IMR-90 (cell line): Measurements from ENCODE around the gene ARFIP1. TPM values are rescaled to one million over a fixed set of nuclear protein-coding genes. Genes with fewer than 3 reads are reported as not detected.

Source experiments
- ATAC-seq: fragments of 200-7000 bp; cut with Tn5 transposase; 2 replicates; pipeline ENCODE4 v1.9.1; 2020; ENCODE audit warnings: low read depth, mild to moderate bottlenecking, moderate library complexity
- BruUV-seq: library from RNA; stranded (reverse); fragments of 400-500 nt; replicated peaks from 2 replicates; lab custom pipeline; 2021; lab: Mats Ljungman, UMichigan
- CTCF ChIA-PET: fragments of 300-600 bp; formaldehyde crosslinking; extraction: SDS; loops from one replicate; lab custom pipeline; 2021; ENCODE audit warnings: antibody characterized with exemption; lab: Yijun Ruan, JAX
- POLR2A ChIA-PET: fragments of 300-600 bp; sonication (Branson Sonifier 250); formaldehyde crosslinking; loops from one replicate; lab custom pipeline; 2022; ENCODE audit warnings: antibody characterized with exemption; ENCODE audit not compliant: unreplicated experiment; lab: Charles Lee
- DNase-seq: peaks from one replicate; pipeline ENCODE4 v3.0.0; 2013
- H2AFZ ChIP-seq: replicated peaks from 2 replicates; pipeline ENCODE3; 2013; ENCODE audit warnings: low read length, mild to moderate bottlenecking; ENCODE audit not compliant: poor library complexity
- H2AK5ac ChIP-seq: 2 replicates; pipeline ENCODE4 v1.6.1; 2013; ENCODE audit warnings: low read depth, low read length, inconsistent platforms
- H2AK9ac ChIP-seq: replicated peaks from 2 replicates; pipeline ENCODE3; 2013; ENCODE audit warnings: mild to moderate bottlenecking, low read depth, low read length, moderate library complexity; ENCODE audit not compliant: poor library complexity
- H2BK120ac ChIP-seq: 2 replicates; pipeline ENCODE4 v1.6.1; 2013; ENCODE audit warnings: low read depth, low read length, inconsistent platforms
- H2BK15ac ChIP-seq: 3 replicates; pipeline ENCODE4 v1.6.1; 2013; ENCODE audit warnings: low read depth, low read length, inconsistent platforms
- H2BK20ac ChIP-seq: 2 replicates; pipeline ENCODE4 v1.6.1; 2013; ENCODE audit warnings: low read depth, mild to moderate bottlenecking, inconsistent platforms, low read length, moderate library complexity
- H2BK5ac ChIP-seq: 2 replicates; pipeline ENCODE4 v1.6.1; 2013; ENCODE audit warnings: mild to moderate bottlenecking, low read depth, low read length, inconsistent platforms; ENCODE audit not compliant: poor library complexity, severe bottlenecking
- H3K14ac ChIP-seq: replicated peaks from 2 replicates; pipeline ENCODE4 v1.6.1; 2013; ENCODE audit warnings: low read depth, low read length, inconsistent platforms
- H3K18ac ChIP-seq: 2 replicates; pipeline ENCODE4 v1.6.1; 2013; ENCODE audit warnings: low read depth, low read length, control low read depth
- H3K23ac ChIP-seq: 2 replicates; pipeline ENCODE4 v1.6.1; 2013; ENCODE audit warnings: low read depth, low read length, inconsistent platforms
- H3K27ac ChIP-seq: 2 replicates; pipeline ENCODE4 v1.5.1; 2013; ENCODE audit warnings: mild to moderate bottlenecking, control low read depth, low read length; ENCODE audit not compliant: insufficient read depth
- H3K27me3 ChIP-seq: 2 replicates; pipeline ENCODE4 v1.6.1; 2013; ENCODE audit warnings: low read length; ENCODE audit not compliant: control insufficient read depth, insufficient read depth
- H3K36me3 ChIP-seq: 2 replicates; pipeline ENCODE4 v1.6.1; 2013; ENCODE audit warnings: low read length, mixed read lengths; ENCODE audit not compliant: control insufficient read depth, insufficient read depth
- H3K4ac ChIP-seq: 2 replicates; pipeline ENCODE4 v1.6.1; 2013; ENCODE audit warnings: low read depth, low read length, inconsistent platforms
- H3K4me1 ChIP-seq: 2 replicates; pipeline ENCODE4 v1.6.1; 2013; ENCODE audit warnings: low read length, mixed read lengths; ENCODE audit not compliant: control insufficient read depth, insufficient read depth
- H3K4me2 ChIP-seq: 2 replicates; pipeline ENCODE4 v1.6.1; 2013; ENCODE audit warnings: low read depth, mild to moderate bottlenecking, control low read depth, low read length, moderate library complexity
- H3K4me3 ChIP-seq: 2 replicates; pipeline ENCODE4 v1.5.1; 2013; ENCODE audit warnings: low read depth, mild to moderate bottlenecking, control low read depth, low read length, moderate library complexity; ENCODE audit not compliant: insufficient read depth
- H3K56ac ChIP-seq: 2 replicates; pipeline ENCODE4 v1.6.1; 2013; ENCODE audit warnings: low read length, inconsistent platforms; ENCODE audit not compliant: insufficient read depth; ENCODE audit errors: extremely low read depth
- H3K79me1 ChIP-seq, 2 experiments: 2 replicates each; pipeline ENCODE4 v1.6.1; 2013; ENCODE audit warnings: low read length in 2 of 2, inconsistent platforms in 1 of 2, low read depth in 1 of 2
- H3K9ac ChIP-seq: 2 replicates; pipeline ENCODE4 v1.6.1; 2013; ENCODE audit warnings: low read depth, low read length, control low read depth
- H3K9me1 ChIP-seq: 2 replicates; pipeline ENCODE4 v1.6.1; 2013; ENCODE audit warnings: low read length, inconsistent platforms; ENCODE audit not compliant: insufficient read depth
- H3K9me3 ChIP-seq: 2 replicates; pipeline ENCODE4 v1.6.1; 2013; ENCODE audit warnings: low read length; ENCODE audit not compliant: control insufficient read depth, insufficient read depth
- H4K20me1 ChIP-seq: 2 replicates; pipeline ENCODE4 v1.6.1; 2013; ENCODE audit warnings: low read length, inconsistent platforms; ENCODE audit not compliant: insufficient read depth
- H4K5ac ChIP-seq: 2 replicates; pipeline ENCODE4 v1.6.1; 2013; ENCODE audit warnings: mild to moderate bottlenecking, low read depth, low read length, control low read depth
- H4K8ac ChIP-seq, 2 experiments: 2 replicates each; pipeline ENCODE4 v1.6.1; 2013; ENCODE audit warnings: low read depth in 2 of 2, low read length in 2 of 2, control low read depth in 1 of 2, inconsistent platforms in 1 of 2
- H4K91ac ChIP-seq: 2 replicates; pipeline ENCODE4 v1.6.1; 2013; ENCODE audit warnings: low read depth, low read length, inconsistent platforms; ENCODE audit not compliant: insufficient read depth
- BHLHE40 ChIP-seq: fragments of 150-350 bp; IDR thresholded peaks from 2 replicates; pipeline ENCODE4 v1.6.1; 2016; ENCODE audit warnings: mild to moderate bottlenecking, low read depth, low read length
- CEBPB ChIP-seq: IDR thresholded peaks from 2 replicates; pipeline ENCODE4 v1.6.1; 2012; ENCODE audit warnings: low read depth, low read length, improper control_type of control experiment
- WGBS, 2 experiments: methylation state at CpG; one replicate each; pipeline versions ENCODE4 v1.1.5 to v1.1.7; 2013; ENCODE audit warnings: missing lambda C conversion rate in 2 of 2; ENCODE audit not compliant: insufficient read length in 1 of 2; ENCODE audit errors: extremely low coverage in 2 of 2; 5-methylcytosine and 5-hydroxymethylcytosine counted together
- dilution Hi-C: fragments of 300-500 bp; cut with HindIII; formaldehyde crosslinking; loops from one replicate; pipeline ENCODE4 v1.14.3; 2018; ENCODE audit warnings: low sequenced_read_pairs; ENCODE audit not compliant: unreplicated experiment
- in situ Hi-C: fragments of 300-500 bp; cut with MboI; formaldehyde crosslinking; loops from 3 replicates; pipeline ENCODE4 v1.14.3; 2019; ENCODE audit warnings: low sequenced_read_pairs, inconsistent platforms, mixed read lengths
- intact Hi-C: fragments of 100-400 bp; cut with micrococcal nuclease; formaldehyde crosslinking; loops from 2 replicates; pipeline ENCODE4 v1.10.0; 2022
- polyA plus RNA-seq, 3 experiments: library from polyadenylated mRNA; depleted of rRNA; stranded (reverse); fragments of >200 nt; gene quantifications; 2 replicates each; pipeline ENCODE4 v1.2.3, GENCODE V29; 2012; ENCODE audit warnings: low replicate concordance in 1 of 3
- total RNA-seq: library from RNA; depleted of rRNA; stranded (reverse); fragments of >200 nt; gene quantifications from 2 replicates; pipeline ENCODE4 v1.2.3, GENCODE V29; 2012

Gene ARFIP1
- total and polyA plus RNA-seq, 2 of the 4 experiments (the other 2 are of a cell fraction): 12.7 to 30.5 TPM

DNA sequence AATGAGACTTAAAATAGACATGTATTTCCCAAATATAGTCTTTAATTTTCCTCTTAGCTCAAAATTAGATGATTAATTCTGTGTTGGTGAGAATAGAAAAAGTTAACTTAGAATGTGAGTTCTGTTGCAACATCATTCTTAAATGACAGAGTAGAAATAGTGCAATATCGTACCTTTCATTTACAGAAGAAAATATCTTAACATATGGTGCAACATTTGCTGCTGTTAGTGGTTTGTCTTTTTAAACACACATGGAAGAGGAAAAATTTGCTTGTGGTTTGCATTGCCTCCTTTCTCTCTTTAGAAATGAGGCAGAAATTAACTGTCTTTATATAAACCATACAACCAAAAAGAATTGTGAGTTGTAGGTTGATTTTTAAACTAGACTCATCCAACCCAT, 117.1 kb downstream of the ARFIP1 start:
- BruUV-seq: no TSS peak
- no peak overlapping the region for H3K4ac ChIP-seq
- peak; percentile 39 for ATAC-seq
- H3K9me3 ChIP-seq: no peaks in the 10 kb centered on the region
- dilution Hi-C loops (no loop called here), in situ Hi-C loops (no loop called here), intact Hi-C loops (loop anchor here (5.0 kb wide), 1 partner anchor 40 kb away; the partner anchor contains the start of gene FHDC1)
- peaks cover 10% of the 10 kb centered on the region for H3K9me1 ChIP-seq
- H3K9ac ChIP-seq: no peak overlapping the region
- no peak for TF ChIP-seq BHLHE40
- TF ChIP-seq CEBPB: peak; percentile 75
- H3K18ac ChIP-seq: no peak overlapping the region
- H2AFZ ChIP-seq: no peak overlapping the region
- no peak overlapping the region for H3K14ac ChIP-seq
- peaks cover under 1% of the 10 kb centered on the region; the same call in 1 of the 2 replicates for H3K36me3 ChIP-seq
- peak; percentile 67 for DNase-seq
- H3K27me3 ChIP-seq: no peaks in the 10 kb centered on the region
- no peak overlapping the region for H2BK5ac ChIP-seq
- H2BK20ac ChIP-seq: no peak overlapping the region
- no peak overlapping the region for H3K56ac ChIP-seq
- CTCF ChIA-PET: interaction anchor here (0.6 to 1.3 kb wide), 5 partner anchors 8 to 186 kb away, joined by 3 to 4 read pairs (median 3); no protein-coding TSS in a partner anchor
- H3K4me2 ChIP-seq: no peak overlapping the region
- peaks cover 5% of the 10 kb centered on the region; the same call in 1 of the 2 replicates for H3K4me1 ChIP-seq
- no peak overlapping the region for H2BK15ac ChIP-seq
- POLR2A ChIA-PET: no interaction called here
- no CpG with 5 or more reads among the region's 1 CpG for WGBS, 2 experiments
- no peak overlapping the region for H3K23ac ChIP-seq
- H4K20me1 ChIP-seq: no peaks in the 10 kb centered on the region
- no peak overlapping the region for H4K91ac ChIP-seq
- H2BK120ac ChIP-seq: no peak overlapping the region
- no peak overlapping the region for H4K8ac ChIP-seq
- H3K79me1 ChIP-seq: no peaks in the 10 kb centered on the region; a peak in 1 of 4 replicates
- no peak overlapping the region for H2AK5ac ChIP-seq
- no peak overlapping the region for H3K4me3 ChIP-seq
- H4K5ac ChIP-seq: no peak overlapping the region
- no peak overlapping the region for H3K27ac ChIP-seq
- H2AK9ac ChIP-seq: no peak overlapping the region
